GM21390 (cell line): Measurements from ENCODE around the gene PCCB.
"Not testable (repeated sequence)": the region's sequence is repeated elsewhere in the genome, so short reads cannot be mapped to it uniquely, and the experiment has no call there.

ENCODE experiments used
- ATAC-seq: cut with Tn5 transposase; IDR thresholded peaks from one replicate; pipeline ENCODE4 v1.9.1; 2021; ENCODE audit not compliant: unreplicated experiment

Gene PCCB

GRCh38 chr3:136311261-136311660 is 61.1 kb downstream of the PCCB start:
- no peak for ATAC-seq

DNA sequence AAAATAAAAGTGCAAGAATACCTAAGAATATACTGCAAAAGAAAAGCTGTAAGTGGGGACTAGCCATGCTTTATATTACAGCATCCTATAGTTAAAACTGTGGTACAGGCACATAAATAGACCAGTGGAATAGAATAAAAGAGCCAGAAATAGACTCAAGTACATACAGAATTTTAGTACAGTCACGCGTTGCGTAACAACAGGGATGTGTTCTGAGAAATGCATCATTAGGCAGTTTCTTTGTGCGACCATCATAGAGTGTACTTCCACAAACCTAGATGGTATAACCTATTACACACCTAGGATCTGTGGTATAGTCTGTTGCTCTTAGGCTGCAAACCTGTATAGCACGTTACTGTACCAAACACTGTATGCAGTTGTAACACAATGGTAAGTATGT is 61.8 kb downstream of the PCCB start:
- no peak for ATAC-seq

DNA sequence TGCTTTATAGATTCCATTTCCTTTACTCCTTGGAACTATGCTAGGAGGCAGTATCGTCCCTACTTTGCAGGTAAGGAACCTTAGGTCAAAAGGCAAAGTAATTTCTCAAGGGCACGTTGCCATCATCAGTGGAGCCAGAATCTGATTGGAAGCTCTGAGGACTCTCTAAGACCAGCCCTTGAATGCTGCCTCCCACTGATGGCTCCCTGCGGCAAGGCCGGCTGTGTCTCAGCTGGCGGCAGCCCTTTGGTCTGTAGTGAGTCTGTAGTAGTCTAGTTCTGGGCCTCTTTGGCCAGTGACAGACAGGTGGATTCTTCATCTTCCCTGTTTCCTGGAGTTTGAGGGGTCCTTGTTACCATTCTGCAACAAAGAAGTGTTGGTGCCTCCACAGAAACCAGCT is 76.2 kb downstream of the PCCB start:
- no peak for ATAC-seq

DNA sequence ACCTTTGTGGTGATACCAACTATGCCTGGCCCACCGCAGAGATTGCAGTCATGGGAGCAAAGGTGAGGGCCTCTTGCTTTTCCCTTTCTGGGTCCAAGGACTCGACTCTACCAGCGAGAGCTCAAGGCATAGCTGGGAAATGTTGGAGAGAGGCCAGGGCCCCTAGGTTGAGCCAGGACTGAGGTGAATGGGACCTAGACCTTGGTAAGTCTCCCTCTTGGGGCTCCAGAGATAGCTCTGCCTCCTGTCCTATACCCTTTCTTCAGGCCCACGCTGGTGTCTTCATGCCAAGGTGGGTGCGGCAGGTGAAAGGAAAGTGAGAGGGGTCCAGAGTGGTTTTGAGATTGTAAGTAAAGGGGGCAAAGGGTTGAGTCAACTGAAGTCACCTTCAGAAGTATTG is 77.5 kb downstream of the PCCB start:
- no peak for ATAC-seq

DNA sequence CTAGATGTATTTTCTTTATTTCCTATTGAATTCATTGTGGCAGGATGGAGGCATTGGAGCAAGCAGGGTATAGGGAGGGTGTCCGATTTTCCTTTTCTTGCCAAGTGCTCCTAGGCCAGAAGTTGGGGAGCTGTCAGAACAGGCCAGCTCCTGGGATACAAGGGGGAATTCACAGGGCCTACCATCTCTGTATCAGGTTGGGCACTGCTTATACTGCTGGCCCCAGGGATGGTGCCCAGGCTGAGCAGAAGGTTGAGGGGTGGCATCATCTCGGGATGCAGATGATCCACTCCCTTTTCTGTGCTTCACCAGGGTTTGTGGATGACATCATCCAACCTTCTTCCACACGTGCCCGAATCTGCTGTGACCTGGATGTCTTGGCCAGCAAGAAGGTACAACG is 79.5 kb downstream of the PCCB start:
- ATAC-seq, result no peak

GRCh38 chr3:136330900-136331299 is 80.8 kb downstream of the PCCB start:
- ATAC-seq, result no peak

DNA sequence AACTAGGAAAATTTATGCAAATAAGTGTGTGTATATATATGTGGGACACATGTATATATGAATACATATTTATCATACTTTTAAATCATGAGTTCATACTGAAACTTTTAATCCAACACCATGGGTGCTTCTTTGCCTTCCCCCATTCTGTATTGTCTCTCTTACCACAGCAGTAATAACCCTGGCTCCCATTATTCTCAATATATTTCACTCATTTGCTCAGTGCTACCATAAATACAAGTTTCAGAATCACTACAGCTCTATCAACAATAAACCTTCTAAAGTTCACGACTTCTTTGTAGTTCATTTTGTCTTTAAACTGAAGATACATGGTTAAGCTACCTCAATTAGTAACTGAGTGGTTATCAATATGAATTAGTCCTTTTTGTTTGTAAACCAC is 82.2 kb downstream of the PCCB start:
- no peak for ATAC-seq

GRCh38 chr3:136332776-136333175 is 82.6 kb downstream of the PCCB start:
- no peak for ATAC-seq

DNA sequence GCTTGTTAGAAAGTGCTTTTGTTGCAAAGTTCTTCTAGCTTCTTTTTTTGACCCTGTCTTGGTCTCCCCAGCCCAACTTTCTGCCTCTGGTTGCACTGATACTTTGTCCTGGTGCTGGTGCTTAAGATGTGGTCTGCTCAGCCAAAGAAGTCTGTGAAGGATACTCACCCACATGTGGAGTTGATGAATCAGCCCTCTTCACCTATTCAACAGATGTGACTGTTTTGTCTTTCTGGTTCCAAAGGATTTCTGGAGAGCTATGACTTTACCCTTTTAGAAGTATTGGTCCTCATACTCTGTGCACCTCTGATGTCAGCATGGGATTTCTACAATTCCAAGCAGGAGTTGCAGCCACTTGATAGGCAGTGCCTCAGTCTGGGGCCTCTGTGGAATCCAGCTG is 84.1 kb downstream of the PCCB start:
- ATAC-seq, result no peak

DNA sequence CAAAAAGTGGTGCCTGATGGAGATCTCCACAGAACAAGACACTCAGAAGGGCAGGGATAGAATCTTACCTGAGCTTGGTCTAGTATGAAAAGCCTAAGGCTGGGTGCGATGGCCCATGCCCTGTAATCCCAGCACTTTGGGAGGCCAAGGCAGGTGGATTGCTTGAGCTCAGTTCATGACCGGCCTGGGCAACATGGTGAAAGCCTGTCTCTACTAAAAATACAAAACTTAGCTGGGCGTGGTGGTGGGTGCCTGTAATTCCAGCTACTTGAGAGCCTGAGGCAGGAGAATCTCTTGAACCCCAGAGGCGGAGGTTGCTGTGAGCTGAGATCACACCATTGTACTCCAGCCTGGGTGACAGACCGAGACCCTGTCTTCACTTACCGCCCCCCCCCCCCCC is 84.6 kb downstream of the PCCB start:
- not testable (repeated sequence) for ATAC-seq

- no peak for ATAC-seq
These were observed 86.4 kb downstream of the PCCB start for GRCh38 chr3:136336329-136337100.

DNA sequence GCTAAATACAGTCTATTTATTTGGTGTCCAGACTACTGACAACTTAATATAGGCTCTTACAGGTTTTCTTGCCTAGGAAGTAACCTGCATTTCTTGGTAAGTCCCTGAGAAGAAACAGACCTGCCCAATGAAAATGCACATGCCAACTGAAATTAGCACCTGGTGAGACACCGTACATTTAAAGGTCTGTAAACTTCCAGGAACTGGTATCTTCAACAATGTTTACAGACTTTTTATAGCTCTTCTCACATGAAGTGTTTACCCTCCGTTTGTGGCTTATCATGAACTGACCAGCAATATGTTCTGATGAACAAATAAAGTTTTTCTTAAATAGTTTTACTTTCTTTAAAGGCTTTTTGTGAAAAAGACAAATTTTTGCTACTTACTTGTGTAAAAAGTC is 93.3 kb downstream of the PCCB start:
- no peak for ATAC-seq

GRCh38 chr3:136343873-136344555 is 93.9 kb downstream of the PCCB start:
- ATAC-seq, result no peak

- ATAC-seq, result no peak
These were observed 96.3 kb downstream of the PCCB start for GRCh38 chr3:136346486-136346885.

GRCh38 chr3:136350132-136350531 is 100.0 kb downstream of the PCCB start:
- ATAC-seq, result no peak

GRCh38 chr3:136350557-136350956 is 100.4 kb downstream of the PCCB start:
- ATAC-seq, result no peak

GRCh38 chr3:136351351-136351750 is 101.2 kb downstream of the PCCB start:
- no peak for ATAC-seq

- no peak for ATAC-seq
These were observed 101.8 kb downstream of the PCCB start for GRCh38 chr3:136351905-136352304.

GRCh38 chr3:136353461-136353860 is 103.3 kb downstream of the PCCB start:
- ATAC-seq, result peak; percentile 88

DNA sequence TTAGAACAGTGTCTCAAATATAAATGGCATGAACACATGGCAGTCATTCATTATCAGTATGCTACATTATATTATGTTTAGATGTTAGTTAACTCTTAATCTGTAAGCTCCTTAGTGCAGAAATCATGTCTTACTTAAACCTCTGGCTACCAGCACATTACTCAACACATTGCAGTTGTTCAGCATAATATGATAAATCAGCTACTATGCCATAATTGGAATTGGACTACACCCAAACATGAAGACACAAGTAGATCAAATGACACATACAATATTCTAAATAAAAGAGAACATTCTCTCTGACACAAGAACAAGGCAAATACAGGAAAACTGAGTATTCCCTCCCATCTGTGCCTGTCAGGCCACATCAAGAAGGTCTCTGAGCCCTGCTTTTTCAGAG is 116.1 kb downstream of the PCCB start:
- no peak for ATAC-seq

- not testable (repeated sequence) for ATAC-seq
These were observed 125.7 kb downstream of the PCCB start for GRCh38 chr3:136375800-136376199.

- ATAC-seq, result no peak
These were observed 127.4 kb downstream of the PCCB start for GRCh38 chr3:136377508-136377907.

- ATAC-seq, result no peak
These were observed 127.9 kb downstream of the PCCB start for GRCh38 chr3:136378011-136378410.
